Activated CD4-positive, alpha-beta T cell treated with anti-CD3 and anti-CD28 coated beads, Interleukin-2, amount 50 U/mL, for 16 hours (primary cell): Measurements from ENCODE around the gene PDSS2.
A peak's percentile ranks its signal among the peaks of the same experiment; 100 is the strongest.
"Not testable (repeated sequence)": the region's sequence is repeated elsewhere in the genome, so short reads cannot be mapped to it uniquely, and the experiment has no call there.

Experiments
- DNase-seq: peaks from one replicate; pipeline ENCODE4 v3.0.0-alpha.2; 2020

PDSS2 gene

GRCh38 chr6:107475360-107475759 is 16.0 kb upstream of the PDSS2 start:
- DNase-seq = not testable (repeated sequence)

DNA sequence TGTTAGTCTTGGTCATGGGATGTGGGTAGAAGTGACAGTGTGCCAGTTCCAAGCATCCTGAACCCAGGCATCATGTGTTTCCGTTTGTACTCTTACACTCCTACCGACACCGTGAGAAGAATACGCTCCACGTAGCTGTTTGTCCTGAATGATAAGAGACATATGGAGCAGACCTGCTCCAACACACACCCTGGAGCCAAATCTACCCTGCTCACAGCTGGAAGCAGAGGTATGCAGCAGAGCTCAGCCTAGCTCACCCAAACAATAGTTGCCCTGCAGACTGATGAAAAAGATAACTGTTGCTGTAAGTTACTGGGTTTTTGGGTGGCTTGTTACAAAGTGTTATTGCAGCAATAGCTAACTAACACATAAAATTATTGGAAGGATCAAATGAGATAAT is 14.3 kb upstream of the PDSS2 start:
- no peak for DNase-seq

DNA sequence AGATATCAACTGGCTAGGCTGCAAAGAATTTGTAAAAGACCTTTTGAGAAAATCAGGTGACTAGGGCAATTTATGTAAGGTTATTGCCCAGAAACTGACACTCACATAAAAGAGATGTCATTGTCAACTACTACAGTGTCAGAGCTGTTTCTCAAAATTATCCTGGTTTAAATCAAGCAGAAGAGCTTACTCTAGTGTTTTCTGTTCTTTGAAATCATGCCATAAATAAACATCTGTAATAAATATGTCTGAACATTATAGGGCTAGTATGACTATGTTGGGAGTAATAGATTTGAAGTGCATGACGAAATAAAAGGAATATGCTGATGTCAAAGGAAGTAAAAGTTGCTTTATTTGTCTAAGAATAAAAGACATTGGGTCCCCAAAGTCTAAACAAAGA is 11.0 kb upstream of the PDSS2 start:
- DNase-seq = no peak

- DNase-seq = no peak
Measured at GRCh38 chr6:107466062-107466461, 6.7 kb upstream of the PDSS2 start.

GRCh38 chr6:107460083-107460631 is 793 bp upstream of the PDSS2 start:
- DNase-seq = no peak

GRCh38 chr6:107458672-107459282 is 587 bp downstream of the PDSS2 start:
- DNase-seq = peak; percentile 12

GRCh38 chr6:107448776-107449175 is 10.6 kb downstream of the PDSS2 start:
- no peak for DNase-seq

GRCh38 chr6:107447663-107448216 is 11.6 kb downstream of the PDSS2 start:
- no peak for DNase-seq

DNA sequence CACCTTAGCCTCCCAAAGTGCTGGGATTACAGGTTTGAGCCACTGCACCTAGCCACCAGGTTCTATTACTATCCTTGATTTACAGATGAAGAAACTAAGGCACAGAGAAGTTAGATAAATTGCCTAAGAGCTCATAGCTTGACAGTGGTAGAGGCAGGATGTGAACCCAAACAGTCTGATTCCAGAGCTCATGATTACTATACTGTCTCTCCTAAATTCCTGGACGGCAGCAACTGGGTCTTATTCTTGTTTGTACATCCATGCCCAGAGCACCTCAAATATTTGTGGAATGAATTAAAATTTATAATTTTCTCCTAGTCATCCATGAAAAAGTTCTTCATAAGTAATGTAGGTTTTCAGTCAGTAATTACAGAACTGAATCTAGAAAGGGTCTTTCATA is 15.1 kb downstream of the PDSS2 start:
- no peak for DNase-seq

GRCh38 chr6:107443608-107444267 is 15.6 kb downstream of the PDSS2 start:
- DNase-seq = no peak

DNA sequence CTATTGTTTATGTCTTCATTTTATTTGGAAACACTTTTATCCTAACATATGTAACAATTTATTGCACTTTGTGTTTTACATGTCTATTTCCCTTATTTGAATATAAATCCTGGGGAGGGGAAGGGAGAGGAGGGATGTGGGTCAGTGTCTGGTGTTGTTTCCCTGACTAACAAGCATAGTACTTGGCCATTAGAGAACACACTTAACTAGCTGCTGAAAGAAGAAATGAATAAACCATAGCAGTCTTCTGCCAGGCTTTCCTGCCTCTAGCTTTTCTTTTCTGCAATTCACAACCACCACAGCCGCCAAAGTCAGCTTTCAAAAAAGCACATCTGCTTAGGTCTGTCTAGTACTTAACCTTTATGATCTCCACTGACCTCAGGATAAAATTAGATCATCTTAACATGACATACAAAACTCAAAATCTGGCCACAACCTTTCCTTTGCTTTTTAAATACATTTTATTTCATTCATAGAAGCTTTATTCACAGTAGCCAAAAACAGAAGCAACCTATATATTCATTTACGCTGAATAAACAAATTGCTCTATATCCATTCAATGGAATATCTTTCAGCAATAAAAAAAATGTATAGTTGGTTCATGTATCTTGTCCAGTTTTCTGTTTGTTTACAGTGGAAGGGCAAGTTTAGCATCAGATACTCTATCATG is 16.3 kb downstream of the PDSS2 start:
- DNase-seq = no peak

- no peak for DNase-seq
Measured at GRCh38 chr6:107441682-107442081, 17.7 kb downstream of the PDSS2 start.

DNA sequence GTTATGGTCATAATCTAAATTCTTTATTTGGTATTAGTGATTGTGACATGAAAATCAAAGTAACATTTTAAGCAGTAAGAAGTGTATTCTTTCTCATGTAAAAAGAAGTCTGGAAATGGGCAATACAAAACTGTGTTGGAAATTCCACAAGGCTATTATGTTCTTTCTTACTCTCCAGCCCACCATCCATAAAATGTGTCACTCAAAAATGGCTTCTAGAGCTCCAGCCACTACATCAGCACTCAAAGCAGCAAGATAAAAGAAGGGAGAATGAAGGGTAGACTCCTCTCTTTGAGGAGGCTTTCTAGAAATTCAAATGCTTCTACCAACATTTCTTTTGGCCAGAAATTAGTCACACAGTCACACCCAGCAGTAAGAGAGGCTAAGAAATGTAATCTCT is 18.4 kb downstream of the PDSS2 start:
- DNase-seq = no peak

DNA sequence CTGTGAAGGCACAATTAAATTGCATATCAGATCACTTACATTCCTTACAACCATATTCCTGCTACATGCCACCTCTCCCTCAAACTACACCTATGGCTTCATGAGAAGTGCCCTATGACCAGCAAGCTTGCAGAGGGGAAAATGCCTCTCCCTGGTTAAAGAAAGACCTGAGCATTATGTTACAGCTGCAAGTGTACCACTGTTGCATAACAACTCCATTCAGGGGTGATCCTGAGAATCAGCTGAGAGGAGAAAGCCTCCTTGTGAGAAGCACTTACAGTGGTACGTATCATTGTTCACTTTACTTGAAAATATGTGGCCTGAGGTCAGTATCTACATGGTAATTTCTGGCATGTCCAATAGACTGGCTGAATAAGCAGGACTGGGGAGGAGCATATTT is 20.0 kb downstream of the PDSS2 start:
- DNase-seq = no peak

DNA sequence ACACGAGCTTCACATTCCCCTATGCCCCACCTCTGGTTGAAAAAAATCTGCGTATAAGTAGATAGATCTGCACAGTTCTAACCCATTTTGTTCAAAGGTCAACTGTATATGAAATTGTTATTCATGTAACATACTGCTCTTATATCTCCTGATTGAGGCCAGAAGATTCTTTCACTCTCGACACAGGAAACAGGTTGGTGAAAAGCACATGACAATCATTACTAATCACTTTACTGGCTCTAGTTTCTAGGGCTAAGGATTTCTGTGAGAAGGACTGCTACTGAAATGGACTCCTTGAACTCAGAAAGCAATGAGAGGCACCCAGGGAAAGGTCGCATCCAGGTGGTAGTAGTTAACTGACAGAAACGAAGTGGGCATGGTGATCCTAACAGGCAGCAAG is 21.7 kb downstream of the PDSS2 start:
- DNase-seq = no peak

- no peak for DNase-seq
Measured at GRCh38 chr6:107436881-107437280, 22.5 kb downstream of the PDSS2 start.

DNA sequence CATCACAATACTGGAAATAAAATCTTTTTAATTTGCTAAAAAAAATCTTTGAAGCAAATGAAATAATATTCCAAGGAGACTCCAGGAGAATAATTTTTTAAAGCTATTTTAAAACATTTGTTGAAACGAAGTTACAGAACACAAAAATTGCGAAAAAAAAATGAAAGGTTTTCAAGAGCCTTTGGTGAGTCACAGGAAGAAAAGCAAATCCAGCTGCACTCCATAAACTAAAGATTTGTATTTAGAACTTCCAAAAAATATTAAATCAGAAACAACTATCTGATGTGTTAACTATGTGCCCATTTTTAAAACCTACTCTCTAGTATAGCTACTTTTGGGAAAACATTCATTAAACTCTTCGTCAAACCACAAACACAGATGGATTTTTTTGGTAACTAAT is 23.6 kb downstream of the PDSS2 start:
- DNase-seq = no peak

- no peak for DNase-seq
Measured at GRCh38 chr6:107434812-107435211, 24.6 kb downstream of the PDSS2 start.

GRCh38 chr6:107425951-107426350 is 33.4 kb downstream of the PDSS2 start:
- DNase-seq = not testable (repeated sequence)

GRCh38 chr6:107423474-107423990 is 35.8 kb downstream of the PDSS2 start:
- DNase-seq = no peak

DNA sequence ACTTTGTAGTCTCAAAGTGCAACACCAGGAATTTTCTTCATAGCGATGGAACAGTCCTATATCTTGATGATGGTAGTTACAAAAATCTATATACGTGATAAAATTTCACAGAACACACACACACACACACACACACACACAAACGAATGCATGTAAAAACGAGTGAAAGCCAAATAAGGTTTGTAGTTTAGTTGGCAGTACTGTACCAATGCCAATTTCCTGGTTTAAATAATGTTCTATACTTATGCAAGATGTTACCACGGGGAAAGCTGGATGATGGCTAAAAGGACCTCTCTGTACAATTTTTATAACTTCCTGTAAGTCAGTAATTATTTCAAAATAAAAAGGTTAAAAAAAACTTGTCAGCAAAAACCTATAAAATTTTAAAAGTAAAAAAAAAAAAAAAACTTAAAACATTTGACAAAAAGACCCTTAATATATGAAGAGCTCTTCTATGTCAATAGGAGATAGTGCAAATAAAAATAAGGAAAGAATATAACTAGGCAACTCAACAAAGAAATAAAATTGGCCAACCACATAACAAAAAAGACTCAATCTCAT is 37.6 kb downstream of the PDSS2 start:
- no peak for DNase-seq

GRCh38 chr6:107419733-107420132 is 39.6 kb downstream of the PDSS2 start:
- no peak for DNase-seq

DNA sequence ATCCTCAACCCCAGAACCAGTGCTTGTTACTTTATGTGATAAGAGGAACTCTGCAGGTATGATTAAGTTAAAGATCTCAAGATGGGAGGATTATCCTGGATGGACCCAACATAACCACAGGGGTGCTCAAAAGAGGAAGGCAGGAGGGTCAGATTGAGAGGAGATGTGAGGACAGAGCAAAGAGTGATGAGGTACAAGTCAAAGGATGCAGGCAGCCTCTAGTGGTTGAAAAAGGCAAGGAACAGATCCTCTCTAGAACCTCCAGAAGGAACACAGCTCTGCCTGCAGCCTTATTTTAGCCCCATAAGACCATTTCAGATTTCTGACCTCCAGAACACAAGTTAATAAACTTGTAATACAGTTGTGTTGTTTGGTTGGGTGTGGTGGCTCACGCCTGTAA is 41.2 kb downstream of the PDSS2 start:
- peak; percentile 5 for DNase-seq
